Suprapubic skin (tissue), 4 donors: ENCODE measurements around the gene DVL1. TPM values are rescaled to one million over a fixed set of nuclear protein-coding genes. Genes with fewer than 3 reads are reported as not detected.

ENCODE experiments used
- DNase-seq, 2 donors: peaks; one replicate each; pipeline ENCODE4 v3.0.0-alpha.2; 2019; ENCODE audit warnings: low spot score in 2 of 2
- H3K27ac ChIP-seq: fragments of 200-600 bp; sonication (generic); one replicate; pipeline ENCODE4 v1.5.1; 2019
- H3K27me3 ChIP-seq: fragments of 200-600 bp; sonication (generic); one replicate; pipeline ENCODE4 v1.5.1; 2019
- H3K36me3 ChIP-seq: fragments of 200-600 bp; sonication (generic); one replicate; pipeline ENCODE4 v1.5.1; 2019
- H3K4me1 ChIP-seq: fragments of 200-600 bp; sonication (generic); one replicate; pipeline ENCODE4 v1.5.1; 2019
- H3K4me3 ChIP-seq: fragments of 200-600 bp; sonication (generic); one replicate; pipeline ENCODE4 v1.5.1; 2019; ENCODE audit warnings: mild to moderate bottlenecking
- H3K9me3 ChIP-seq: fragments of 200-600 bp; sonication (generic); one replicate; pipeline ENCODE4 v1.5.1; 2019
- EP300 ChIP-seq: sonication (generic); formaldehyde crosslinking; IDR thresholded peaks from one replicate; pipeline ENCODE4 v1.6.1; 2017; ENCODE audit warnings: antibody characterized with exemption
- POLR2A ChIP-seq, 2 donors: fragments of 450-650 bp; IDR thresholded peaks; one replicate each; pipeline ENCODE4 v1.6.1; 2017; ENCODE audit warnings: antibody characterized with exemption in 2 of 2, mild to moderate bottlenecking in 2 of 2, moderate library complexity in 2 of 2
- POLR2AphosphoS5 ChIP-seq, 3 donors: sonication (generic); formaldehyde crosslinking; IDR thresholded peaks; one replicate each; pipeline ENCODE4 v1.6.1; 2017; ENCODE audit warnings: antibody characterized with exemption in 3 of 3
- WGBS: methylation state at CpG from one replicate; pipeline ENCODE4 v1.1.5; 2018; 5-methylcytosine and 5-hydroxymethylcytosine counted together
- total RNA-seq, 4 donors: library from RNA; depleted of rRNA; stranded (reverse); fragments of >200 nt; gene quantifications; one replicate each; pipeline ENCODE4 v1.1.0, GENCODE V29; 2016
- TF ChIP-seq, protein P1 (sequence below), 2 donors: fragments of 200-600 bp in 1 of 2; fragments of 450-650 bp in 1 of 2; sonication (generic) in 1 of 2; IDR thresholded peaks; one replicate each; pipeline ENCODE4 v1.5.1; 2016 to 2019; ENCODE audit warnings: antibody characterized with exemption in 2 of 2, mild to moderate bottlenecking in 1 of 2, moderate library complexity in 1 of 2

Gene DVL1
- total RNA-seq, 4 donors from 2014 or later = 99.4 to 151 (median 106) TPM

DNA sequence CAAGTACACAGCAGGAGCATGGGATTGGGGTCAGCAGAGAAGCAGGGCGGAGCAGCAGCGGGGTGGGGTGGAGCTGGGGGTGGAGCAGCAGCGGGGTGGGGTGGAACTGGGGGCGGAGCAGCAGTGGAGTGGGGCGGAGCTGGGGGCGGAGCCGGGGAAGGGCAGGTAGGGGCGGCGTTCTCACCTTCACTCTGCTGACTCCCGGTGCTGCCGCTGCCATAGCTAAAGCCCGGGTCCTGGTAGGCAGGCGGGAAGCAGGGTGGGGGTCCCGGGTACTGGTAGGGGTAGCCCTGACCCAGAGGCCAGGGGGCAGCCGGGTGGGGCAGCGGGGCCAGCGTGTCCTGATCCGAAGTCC is 11.4 kb downstream of the DVL1 start:
- H3K36me3 ChIP-seq = peaks cover 64% of the 10 kb centered on the region
- DNase-seq = no peak
- H3K4me3 ChIP-seq = no peak overlapping the region
- TF ChIP-seq EP300 (no peak), POLR2AphosphoS5 (IDR thresholded peaks at IDR 0.05) (no peak), POLR2A (IDR thresholded peaks at IDR 0.05) (no peak)
- TF ChIP-seq, protein P1, sequence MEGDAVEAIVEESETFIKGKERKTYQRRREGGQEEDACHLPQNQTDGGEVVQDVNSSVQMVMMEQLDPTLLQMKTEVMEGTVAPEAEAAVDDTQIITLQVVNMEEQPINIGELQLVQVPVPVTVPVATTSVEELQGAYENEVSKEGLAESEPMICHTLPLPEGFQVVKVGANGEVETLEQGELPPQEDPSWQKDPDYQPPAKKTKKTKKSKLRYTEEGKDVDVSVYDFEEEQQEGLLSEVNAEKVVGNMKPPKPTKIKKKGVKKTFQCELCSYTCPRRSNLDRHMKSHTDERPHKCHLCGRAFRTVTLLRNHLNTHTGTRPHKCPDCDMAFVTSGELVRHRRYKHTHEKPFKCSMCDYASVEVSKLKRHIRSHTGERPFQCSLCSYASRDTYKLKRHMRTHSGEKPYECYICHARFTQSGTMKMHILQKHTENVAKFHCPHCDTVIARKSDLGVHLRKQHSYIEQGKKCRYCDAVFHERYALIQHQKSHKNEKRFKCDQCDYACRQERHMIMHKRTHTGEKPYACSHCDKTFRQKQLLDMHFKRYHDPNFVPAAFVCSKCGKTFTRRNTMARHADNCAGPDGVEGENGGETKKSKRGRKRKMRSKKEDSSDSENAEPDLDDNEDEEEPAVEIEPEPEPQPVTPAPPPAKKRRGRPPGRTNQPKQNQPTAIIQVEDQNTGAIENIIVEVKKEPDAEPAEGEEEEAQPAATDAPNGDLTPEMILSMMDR (IDR thresholded peaks at IDR 0.05) = no peak
- no peak overlapping the region for H3K27ac ChIP-seq
- no peaks in the 10 kb centered on the region for H3K9me3 ChIP-seq
- H3K4me1 ChIP-seq = peaks cover 15% of the 10 kb centered on the region
- no peaks in the 10 kb centered on the region for H3K27me3 ChIP-seq
- WGBS = 57% methylated on average over 11 of the region's 18 CpGs

DNA sequence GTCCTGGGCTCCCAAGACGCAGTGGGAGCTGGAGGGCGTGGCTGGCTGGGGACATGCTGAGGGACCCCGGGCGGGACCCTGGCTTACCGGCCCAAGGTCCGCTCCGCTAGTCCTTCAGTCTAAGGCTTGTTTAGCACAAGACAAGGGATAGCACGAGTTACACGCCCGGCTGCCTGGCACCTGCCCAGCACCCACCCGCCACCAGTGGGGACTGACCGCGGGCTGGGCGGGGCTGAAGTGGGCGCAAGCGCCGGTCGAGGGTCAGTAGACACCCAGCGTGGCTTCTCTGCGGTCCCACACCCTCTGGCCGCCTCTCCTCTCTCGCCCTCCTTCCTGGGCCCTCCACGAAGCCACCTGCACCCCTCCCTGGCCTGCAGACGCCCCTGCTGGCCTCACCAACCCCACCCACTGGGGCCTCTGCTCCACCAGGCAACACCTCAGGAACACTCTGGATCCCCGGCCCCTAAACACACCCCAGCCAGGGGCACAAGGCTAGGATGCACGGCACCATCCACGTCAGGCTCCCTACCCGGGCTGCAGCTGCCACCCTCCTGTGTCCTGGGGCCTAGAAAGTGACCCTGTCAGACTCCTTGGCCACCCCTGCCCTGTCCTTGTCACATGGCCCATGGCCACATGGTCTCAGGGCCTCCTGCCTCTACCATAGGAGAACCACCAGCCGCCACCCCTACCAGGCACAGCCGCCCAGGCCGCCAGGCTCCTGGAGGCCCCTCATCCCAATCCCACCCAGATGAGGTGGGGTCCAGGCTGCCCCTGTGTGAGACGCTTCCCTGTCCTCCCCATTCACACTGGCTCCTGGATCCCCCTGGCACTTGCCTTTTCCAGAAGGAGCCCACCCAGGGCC is 12.1 kb downstream of the DVL1 start:
- 94% methylated on average over 20 of the region's 32 CpGs for WGBS
- no peaks in the 10 kb centered on the region for H3K9me3 ChIP-seq
- peaks cover 64% of the 10 kb centered on the region for H3K36me3 ChIP-seq
- DNase-seq = no peak
- no peak for TF ChIP-seq POLR2A (IDR thresholded peaks at IDR 0.05)
- TF ChIP-seq, protein P1 (IDR thresholded peaks at IDR 0.05) = no peak
- TF ChIP-seq POLR2AphosphoS5 (IDR thresholded peaks at IDR 0.05) = no peak
- TF ChIP-seq EP300 = no peak
- H3K27ac ChIP-seq = no peak overlapping the region
- peaks cover 21% of the 10 kb centered on the region for H3K4me1 ChIP-seq
- no peak overlapping the region for H3K4me3 ChIP-seq
- H3K27me3 ChIP-seq = no peaks in the 10 kb centered on the region

DNA sequence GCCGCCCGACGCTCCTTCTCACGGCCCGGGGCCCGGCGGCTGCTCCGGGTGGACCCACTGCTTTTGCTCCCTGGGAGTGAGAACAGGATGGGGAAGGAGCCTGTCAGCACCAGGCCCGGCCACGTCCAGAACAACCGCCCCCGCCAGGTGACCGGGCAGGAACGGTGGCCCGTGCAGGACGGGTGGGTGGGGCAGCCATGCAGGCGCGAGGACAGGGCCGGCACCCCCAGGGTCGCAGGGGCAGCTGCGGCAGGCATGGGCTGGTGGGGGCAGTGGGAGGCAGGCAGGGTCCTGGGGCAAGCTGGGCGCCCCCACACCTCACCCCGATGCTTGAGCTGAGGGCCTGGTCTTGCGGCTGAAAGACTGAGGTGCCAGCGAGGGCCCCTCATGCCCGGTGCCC is 12.8 kb downstream of the DVL1 start:
- H3K36me3 ChIP-seq = peaks cover 60% of the 10 kb centered on the region
- TF ChIP-seq EP300 (no peak), POLR2AphosphoS5 (IDR thresholded peaks at IDR 0.05) (no peak), POLR2A (IDR thresholded peaks at IDR 0.05) (no peak)
- TF ChIP-seq, protein P1 (IDR thresholded peaks at IDR 0.05) = no peak

DNA sequence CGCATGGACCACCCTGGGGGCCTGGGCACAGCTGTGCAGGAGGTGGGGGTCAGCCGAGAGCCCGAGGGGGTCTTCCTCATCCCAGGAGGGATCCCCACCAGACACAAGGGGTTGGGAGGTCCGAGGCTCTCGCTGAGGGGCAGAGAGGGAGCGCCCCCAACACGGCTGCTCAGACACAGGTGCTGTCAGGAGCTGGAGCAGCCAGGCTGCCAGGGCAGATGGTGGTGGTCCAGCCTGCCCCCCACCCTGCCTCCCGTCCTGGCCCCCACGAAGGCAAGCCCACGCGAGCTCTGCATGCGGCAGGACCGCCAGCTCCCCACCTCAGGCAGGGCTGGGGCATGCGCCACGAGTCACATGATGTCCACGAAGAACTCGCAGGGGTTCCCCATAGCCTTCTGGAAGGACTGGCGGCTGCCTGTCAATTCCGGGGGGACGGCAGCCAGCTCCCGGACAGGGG is 13.4 kb downstream of the DVL1 start:
- peaks cover 55% of the 10 kb centered on the region for H3K36me3 ChIP-seq
- no peak for TF ChIP-seq POLR2AphosphoS5 (IDR thresholded peaks at IDR 0.05)
- TF ChIP-seq, protein P1 (IDR thresholded peaks at IDR 0.05) = no peak
- no peak for TF ChIP-seq POLR2A (IDR thresholded peaks at IDR 0.05)
- TF ChIP-seq EP300 = no peak
- no peaks in the 10 kb centered on the region for H3K27me3 ChIP-seq
- no peak overlapping the region for H3K27ac ChIP-seq
- DNase-seq = no peak
- H3K4me3 ChIP-seq = no peak overlapping the region
- H3K9me3 ChIP-seq = no peaks in the 10 kb centered on the region
- peaks cover 34% of the 10 kb centered on the region for H3K4me1 ChIP-seq
- no CpG with 5 or more reads among the region's 21 CpGs for WGBS

More for the DNA sequence above, 12.8 kb downstream of the DVL1 start:
- no peak for DNase-seq
- no peak overlapping the region for H3K4me3 ChIP-seq
- no peak overlapping the region for H3K27ac ChIP-seq
- H3K9me3 ChIP-seq = no peaks in the 10 kb centered on the region
- no peaks in the 10 kb centered on the region for H3K27me3 ChIP-seq
- 80% methylated on average over 1 of the region's 26 CpGs for WGBS
- peaks cover 28% of the 10 kb centered on the region for H3K4me1 ChIP-seq

DNA sequence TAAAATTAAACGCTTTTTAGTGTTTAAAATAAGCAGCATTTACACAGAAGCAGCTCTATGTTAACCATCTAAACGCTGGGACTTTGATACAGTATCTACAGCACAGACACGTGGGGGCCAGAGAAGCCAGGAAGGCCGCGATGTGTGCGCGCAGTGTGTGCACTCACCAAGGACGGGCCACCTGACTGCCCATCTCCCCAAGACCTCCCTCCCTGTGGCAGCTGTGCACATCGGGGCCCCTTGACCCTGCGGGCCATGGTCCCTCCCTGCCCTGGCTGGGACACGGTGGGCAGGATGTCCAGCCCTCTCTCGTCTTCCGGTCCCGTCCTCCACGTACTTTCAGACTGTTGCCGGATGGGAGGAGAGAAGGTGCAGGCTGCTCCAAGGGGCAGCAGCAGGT is 13.9 kb downstream of the DVL1 start:
- WGBS = 86% methylated on average over 12 of the region's 16 CpGs
- no peak overlapping the region for H3K4me3 ChIP-seq
- DNase-seq = no peak
- peaks cover 50% of the 10 kb centered on the region for H3K36me3 ChIP-seq
- H3K9me3 ChIP-seq = no peaks in the 10 kb centered on the region
- TF ChIP-seq POLR2AphosphoS5 (IDR thresholded peaks at IDR 0.05) (no peak), EP300 (no peak), POLR2A (IDR thresholded peaks at IDR 0.05) (no peak)
- peaks cover 40% of the 10 kb centered on the region for H3K4me1 ChIP-seq
- no peaks in the 10 kb centered on the region for H3K27me3 ChIP-seq
- no peak overlapping the region for H3K27ac ChIP-seq
